ENCODE measurements around the gene OLFM1. TPM values are rescaled to one million over a fixed set of nuclear protein-coding genes. Genes with fewer than 3 reads are reported as not detected.
A peak's percentile ranks its signal among the peaks of the same experiment; 100 is the strongest.

OLFM1 gene
- total RNA-seq, 1 experiment from 2014 or later, result 3.5 TPM

DNA sequence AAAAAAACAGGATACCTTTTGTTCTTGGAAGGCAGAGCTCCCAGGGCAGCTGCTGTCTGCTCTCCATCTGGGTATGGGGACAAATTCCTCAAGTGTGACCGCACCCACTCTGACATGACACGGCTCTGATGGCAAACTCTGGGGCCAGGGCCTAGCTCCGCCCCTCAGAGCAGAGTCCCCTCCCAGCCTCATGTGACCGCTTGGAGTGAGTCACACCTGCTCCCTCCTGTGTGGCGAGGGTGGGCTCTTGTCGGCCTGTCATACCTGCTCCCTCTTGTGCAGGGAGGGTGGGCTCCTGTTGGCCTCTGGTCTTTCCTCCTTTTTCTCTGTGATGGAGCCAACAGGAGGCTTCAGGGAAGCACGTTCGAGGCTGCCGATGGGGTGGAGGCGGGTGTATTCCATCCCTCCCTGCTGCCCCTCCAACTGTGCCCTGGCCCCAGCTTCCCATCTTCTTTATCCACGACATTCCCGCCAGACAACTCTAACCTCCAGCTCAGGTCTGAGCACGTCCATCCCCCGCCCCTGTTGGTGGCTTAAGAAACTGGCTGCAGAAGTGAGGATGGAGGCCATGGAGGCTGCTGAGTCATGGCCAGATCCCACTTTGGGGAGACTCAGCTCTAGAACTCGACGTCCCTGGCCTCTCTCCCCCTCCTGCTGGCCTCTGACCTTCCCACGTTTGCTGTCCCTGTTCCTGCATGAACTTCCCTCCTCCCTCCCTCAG, 65.3 kb downstream of the OLFM1 start:
- intact Hi-C loops (cut with micrococcal nuclease), result no loop called here
- ATAC-seq (peak; percentile 97), DNase-seq (ENCODE audit: low read depth, low spot score) (peak; percentile 19)
- Histone ChIP-seq H3K9me2 (ENCODE audit: insufficient read depth) (no peaks in the 10 kb centered on the region), H2AFZ (ENCODE audit: low read depth, low read length, poor library complexity, severe bottlenecking) (no peak overlapping the region), H3K9me3 (ENCODE audit: control insufficient read depth in 1 of 2, insufficient read depth in 1 of 2, low read depth in 1 of 2, low read length in 2 of 2) (no peaks in the 10 kb centered on the region), H4K20me1 (ENCODE audit: insufficient read depth) (no peaks in the 10 kb centered on the region), H3K79me2 (ENCODE audit: insufficient read depth, low read length) (no peaks in the 10 kb centered on the region), H3K4me1 (ENCODE audit: control insufficient read depth in 1 of 2, insufficient read depth in 2 of 2, low read length in 2 of 2) (peaks cover 4 to 15% of the 10 kb centered on the region in 2 experiments), H3K36me3 (ENCODE audit: control insufficient read depth in 1 of 2, insufficient read depth in 2 of 2, low read length in 2 of 2) (no peaks in the 10 kb centered on the region), H3K4me3 (replicated peaks in 1 of 2; ENCODE audit: low read depth in 1 of 2, low read length in 2 of 2) (no peak overlapping the region), H3K9ac (ENCODE audit: low read length) (no peak overlapping the region), H3K27ac (ENCODE audit: low read depth, low read length) (no peak overlapping the region), H3K27me3 (ENCODE audit: insufficient read depth, low read length) (0 out of 2 replicates have a peak, but pooled peaks cover 12% of the 10 kb centered on the region), H3K4me2 (ENCODE audit: low read length) (peak overlapping the region; percentile 62)
- ChIA-PET CTCF (interaction anchor here (1.1 to 1.4 kb wide), 2 partner anchors 14 to 17 kb away, joined by 3 read pairs; no protein-coding TSS in a partner anchor), POLR2A (no interaction called here), RAD21 (ENCODE audit: low non-redundant PET in 1 of 2, low total read pairs in 2 of 2, uncharacterized antibody in 2 of 2, unreplicated experiment in 2 of 2) (no interaction called here)
- TF ChIP-seq POLR2AphosphoS5 (IDR thresholded peaks at IDR 0.05; ENCODE audit: low read depth, low read length) (no peak), MAX (IDR thresholded peaks at IDR 0.05) (peak; percentile 34; the same call in 1 of the 2 replicates)
- BruUV-seq (replicated peaks), result no TSS peak

GRCh38 chr9:135154050-135154615, 66.7 kb downstream of the OLFM1 start:
- intact Hi-C loops (cut with micrococcal nuclease), result no loop called here
- Histone ChIP-seq H3K27ac (ENCODE audit: low read depth, low read length) (no peak overlapping the region), H3K27me3 (ENCODE audit: insufficient read depth, low read length) (peaks cover 25% of the 10 kb centered on the region), H3K4me3 (replicated peaks in 1 of 2; ENCODE audit: low read depth in 1 of 2, low read length in 2 of 2) (no peak overlapping the region), H3K9me2 (ENCODE audit: insufficient read depth) (no peaks in the 10 kb centered on the region), H3K79me2 (ENCODE audit: insufficient read depth, low read length) (no peaks in the 10 kb centered on the region), H3K4me1 (ENCODE audit: control insufficient read depth in 1 of 2, insufficient read depth in 2 of 2, low read length in 2 of 2) (peaks cover 4 to 15% of the 10 kb centered on the region in 2 experiments), H3K4me2 (ENCODE audit: low read length) (no peak overlapping the region), H4K20me1 (ENCODE audit: insufficient read depth) (no peaks in the 10 kb centered on the region), H3K9ac (ENCODE audit: low read length) (no peak overlapping the region), H2AFZ (ENCODE audit: low read depth, low read length, poor library complexity, severe bottlenecking) (no peak overlapping the region), H3K9me3 (ENCODE audit: control insufficient read depth in 1 of 2, insufficient read depth in 1 of 2, low read depth in 1 of 2, low read length in 2 of 2) (no peaks in the 10 kb centered on the region), H3K36me3 (ENCODE audit: control insufficient read depth in 1 of 2, insufficient read depth in 2 of 2, low read length in 2 of 2) (no peaks in the 10 kb centered on the region)
- no TSS peak for BruUV-seq (replicated peaks)
- DNase-seq (ENCODE audit: low read depth, low spot score) (no peak), ATAC-seq (no peak)
- RAD21 ChIA-PET (ENCODE audit: low non-redundant PET in 1 of 2, low total read pairs in 2 of 2, uncharacterized antibody in 2 of 2, unreplicated experiment in 2 of 2), result no interaction called here
- no peak for TF ChIP-seq ZFX (IDR thresholded peaks at IDR 0.05)
- TF ChIP-seq SIN3A (IDR thresholded peaks at IDR 0.05; ENCODE audit: low read depth), result no peak
- no peak for TF ChIP-seq POLR2AphosphoS5 (IDR thresholded peaks at IDR 0.05; ENCODE audit: low read depth, low read length)
- no peak for TF ChIP-seq CBX3 (IDR thresholded peaks at IDR 0.05; ENCODE audit: low read depth)
- TF ChIP-seq YY1 (IDR thresholded peaks at IDR 0.05; ENCODE audit: extremely low read depth, insufficient replicate concordance, low read depth, low read length), result no peak
- TF ChIP-seq, protein P1, sequence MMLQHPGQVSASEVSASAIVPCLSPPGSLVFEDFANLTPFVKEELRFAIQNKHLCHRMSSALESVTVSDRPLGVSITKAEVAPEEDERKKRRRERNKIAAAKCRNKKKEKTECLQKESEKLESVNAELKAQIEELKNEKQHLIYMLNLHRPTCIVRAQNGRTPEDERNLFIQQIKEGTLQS (IDR thresholded peaks at IDR 0.05), result no peak
- TF ChIP-seq EZH2 (IDR thresholded peaks at IDR 0.05), result no peak
- no peak for TF ChIP-seq FOSL1 (IDR thresholded peaks at IDR 0.05; ENCODE audit: low read depth)
- no peak for TF ChIP-seq TCF7L2 (IDR thresholded peaks at IDR 0.05; ENCODE audit: borderline replicate concordance, extremely low read depth, insufficient read depth, insufficient read length)
- no peak for TF ChIP-seq SP1 (IDR thresholded peaks at IDR 0.05; ENCODE audit: low read depth)
- TF ChIP-seq ELF1 (IDR thresholded peaks at IDR 0.05; ENCODE audit: borderline replicate concordance, low read depth), result no peak
- POLR2A ChIA-PET, result no interaction called here
- CTCF ChIA-PET, result no interaction called here
